ENCODE data around the gene SLC25A6.
"Not testable (repeated sequence)": the region's sequence is repeated elsewhere in the genome, so short reads cannot be mapped to it uniquely, and the experiment has no call there.

The SLC25A6 gene

DNA sequence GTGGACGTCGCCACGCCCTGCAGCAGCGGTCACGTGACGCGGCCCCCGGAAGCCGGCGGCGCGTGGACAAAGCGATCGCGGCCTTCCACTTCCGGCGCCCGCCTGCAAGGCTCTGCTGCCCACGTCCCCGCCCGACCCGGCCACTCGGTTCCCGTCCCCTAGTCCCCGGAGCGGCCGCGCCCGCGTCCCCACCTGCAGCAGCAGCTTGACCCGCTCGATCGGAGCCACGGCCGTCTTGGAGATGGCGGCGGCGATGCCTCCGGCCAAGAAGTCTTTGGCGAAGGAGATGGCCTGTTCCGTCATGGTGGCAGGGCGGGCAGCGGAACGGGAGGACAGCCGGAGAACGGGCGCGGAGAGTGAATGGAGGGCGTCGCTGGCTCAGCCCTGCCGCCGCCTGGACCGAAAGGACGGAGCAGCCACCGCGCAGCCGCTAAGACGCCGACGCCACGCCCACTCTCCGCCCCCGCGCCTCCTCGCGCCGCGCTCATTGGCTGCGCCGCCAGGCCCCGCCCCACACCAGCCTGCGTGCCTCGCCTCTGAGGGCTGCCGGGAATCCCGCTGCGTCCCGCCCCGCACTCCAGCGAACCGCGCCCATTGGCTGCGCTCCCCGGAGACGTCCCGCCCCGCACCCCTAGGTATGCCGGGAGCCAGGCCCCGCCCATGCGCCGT is at the start of gene SLC25A6:
TSS of gene SLC25A6 (minus strand) at position 407 of the 669 bp plus-strand sequence. CDS start at position 303, 104 bp downstream.
- DNase-seq (ENCODE audit: low read depth), result peak; percentile 93

GRCh38 chrX:1440506-1440905 is 48.6 kb upstream of the SLC25A6 start:
- DNase-seq (ENCODE audit: low read depth), result no peak

DNA sequence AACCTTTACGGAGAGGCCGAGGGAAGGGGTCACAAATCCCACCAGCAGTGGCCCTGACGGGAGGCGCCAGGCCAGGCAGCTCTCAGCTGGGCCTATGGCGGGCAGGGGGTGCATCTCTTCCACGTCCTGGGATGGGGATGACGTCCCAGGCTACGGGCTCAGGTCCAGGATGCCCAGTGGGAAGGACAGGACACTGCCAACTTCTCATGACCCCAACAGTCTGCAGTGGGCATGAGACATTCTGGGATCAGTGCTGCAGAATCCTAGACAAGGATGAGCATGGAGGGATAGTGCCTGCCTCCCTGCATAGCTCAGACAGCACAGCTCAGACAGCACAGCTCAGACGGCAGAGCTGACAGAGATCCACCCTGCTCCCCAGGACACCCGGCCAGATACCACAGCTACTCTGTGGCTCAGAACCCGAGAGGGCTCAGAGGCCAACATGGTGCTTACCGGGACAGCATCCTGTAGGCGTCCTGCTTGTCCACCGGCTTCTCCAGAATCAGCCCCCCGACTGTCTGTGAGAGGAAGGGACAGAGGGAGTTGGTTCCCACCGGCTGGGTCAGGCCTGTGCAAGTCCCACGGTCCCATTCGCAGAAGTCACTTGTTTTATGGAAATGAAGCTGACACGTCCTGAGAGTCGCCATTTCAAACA is 43.5 kb upstream of the SLC25A6 start:
- no peak for DNase-seq (ENCODE audit: low read depth)

- DNase-seq (ENCODE audit: low read depth), result no peak
These were observed 42.9 kb upstream of the SLC25A6 start for GRCh38 chrX:1434871-1435240.

- DNase-seq (ENCODE audit: low read depth), result no peak
These were observed 41.9 kb upstream of the SLC25A6 start for GRCh38 chrX:1433646-1434357.

GRCh38 chrX:1430451-1430850 is 38.5 kb upstream of the SLC25A6 start:
- DNase-seq (ENCODE audit: low read depth), result no peak

- no peak for DNase-seq (ENCODE audit: low read depth)
These were observed 35.8 kb upstream of the SLC25A6 start for GRCh38 chrX:1427756-1428155.

DNA sequence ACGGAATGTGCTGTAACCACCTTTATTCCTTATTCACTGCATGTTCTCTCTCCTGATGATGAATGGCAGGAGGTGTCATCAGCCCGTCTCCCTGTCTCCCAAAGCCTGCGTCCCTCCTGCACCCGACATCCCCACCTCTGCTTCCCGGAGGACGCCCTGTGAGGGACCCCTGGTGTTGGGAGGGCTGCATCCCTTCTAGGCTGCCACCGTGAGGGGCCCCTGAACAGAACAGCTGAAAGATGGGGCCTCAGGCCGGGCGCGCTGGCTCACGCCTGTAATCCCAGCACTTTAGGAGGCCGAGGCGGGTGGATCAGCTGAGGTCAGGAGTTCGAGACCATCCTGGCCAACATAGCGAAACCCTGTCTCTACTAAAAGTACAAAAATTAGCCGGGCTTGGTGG is 34.4 kb upstream of the SLC25A6 start:
- not testable (repeated sequence) for DNase-seq (ENCODE audit: low read depth)

DNA sequence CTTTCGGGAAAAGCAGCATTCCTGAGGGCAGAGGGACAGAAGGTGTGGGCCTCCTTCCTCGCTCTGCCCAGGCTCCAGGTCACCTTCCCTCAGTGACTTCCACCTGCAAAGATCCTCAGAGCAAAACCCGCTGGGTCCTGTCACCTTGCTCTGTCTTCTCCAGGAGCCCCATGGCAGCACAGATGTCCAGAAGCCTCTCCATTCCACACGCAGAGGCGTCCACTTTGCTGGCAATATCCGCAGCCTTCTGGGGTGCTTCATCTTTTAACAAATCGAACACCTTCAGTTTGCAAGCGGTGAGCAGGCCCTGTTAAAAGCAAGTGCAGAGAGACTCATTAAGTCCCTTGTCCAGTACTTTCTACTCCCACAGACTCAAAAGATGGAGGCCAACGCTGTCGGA is 33.5 kb upstream of the SLC25A6 start:
- no peak for DNase-seq (ENCODE audit: low read depth)

DNA sequence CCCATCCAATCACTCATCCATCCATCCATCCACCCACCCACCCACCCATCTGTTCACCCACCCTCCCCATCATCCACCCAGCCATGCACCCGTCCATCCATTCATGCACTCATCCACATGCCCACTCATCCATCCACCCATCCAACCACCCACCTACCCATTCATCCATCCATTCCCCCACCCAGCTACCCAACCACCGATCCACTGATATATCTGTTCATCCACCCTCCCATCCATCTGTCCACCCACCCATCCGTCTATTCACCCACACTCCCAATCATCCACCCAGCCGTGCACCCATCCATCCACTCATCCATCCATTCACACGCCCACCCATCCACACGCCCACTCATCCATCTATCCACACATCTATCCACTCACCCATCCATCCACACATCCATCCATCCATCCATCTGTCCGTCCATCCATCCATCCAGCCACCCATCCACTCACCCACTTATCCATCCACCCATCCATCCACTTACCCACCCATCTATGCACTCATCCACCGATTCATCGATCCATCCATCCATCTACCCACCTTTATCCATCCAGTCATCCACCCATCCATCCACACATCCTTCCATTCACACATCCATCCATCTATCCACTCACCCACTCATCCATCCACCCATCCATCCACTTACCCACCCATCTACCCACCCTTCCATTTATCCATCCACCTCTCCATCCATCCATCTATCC is 32.4 kb upstream of the SLC25A6 start:
- no peak for DNase-seq (ENCODE audit: low read depth)

DNA sequence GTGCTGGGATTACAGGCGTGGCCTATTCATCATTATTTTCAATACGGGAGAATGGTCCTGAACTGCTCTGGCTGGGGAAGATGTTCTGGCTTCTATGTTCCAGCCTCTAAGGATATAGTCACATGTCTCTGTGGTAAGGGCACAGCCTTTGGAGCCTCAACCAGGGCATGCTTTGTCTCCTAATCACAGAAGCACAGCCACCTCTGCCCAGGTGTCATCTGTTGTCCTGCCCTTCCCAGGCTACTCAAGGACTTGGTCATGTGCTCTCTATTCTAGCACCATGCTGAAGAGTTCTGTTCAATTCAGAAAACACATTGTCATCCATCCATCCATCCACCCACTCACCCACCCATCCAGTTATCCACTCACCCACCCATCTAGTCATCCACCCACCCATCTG is 31.3 kb upstream of the SLC25A6 start:
- DNase-seq (ENCODE audit: low read depth), result no peak

- DNase-seq (ENCODE audit: low read depth), result no peak
These were observed 30.2 kb upstream of the SLC25A6 start for GRCh38 chrX:1422135-1422465.

GRCh38 chrX:1421433-1422134 is 29.7 kb upstream of the SLC25A6 start:
- no peak for DNase-seq (ENCODE audit: low read depth)

DNA sequence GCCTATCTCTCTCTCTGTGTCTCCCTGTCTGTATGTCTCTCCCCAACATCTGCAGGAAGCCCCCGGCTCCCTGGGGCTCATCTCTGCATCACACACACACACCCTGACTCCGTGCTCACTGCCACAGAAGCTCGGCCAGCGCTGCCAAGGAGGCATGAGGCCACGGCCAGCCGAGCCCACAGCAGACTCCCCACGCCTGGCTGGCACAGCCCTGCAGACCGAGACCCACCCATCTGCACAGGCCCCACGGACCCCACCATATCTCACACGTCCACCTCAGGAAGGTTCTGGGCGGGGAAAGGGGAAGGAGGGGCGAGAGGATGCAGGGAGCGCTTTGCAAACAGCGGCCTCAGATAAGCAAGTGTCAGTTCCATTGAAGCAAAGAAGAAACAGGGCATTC is 28.5 kb upstream of the SLC25A6 start:
- no peak for DNase-seq (ENCODE audit: low read depth)

DNA sequence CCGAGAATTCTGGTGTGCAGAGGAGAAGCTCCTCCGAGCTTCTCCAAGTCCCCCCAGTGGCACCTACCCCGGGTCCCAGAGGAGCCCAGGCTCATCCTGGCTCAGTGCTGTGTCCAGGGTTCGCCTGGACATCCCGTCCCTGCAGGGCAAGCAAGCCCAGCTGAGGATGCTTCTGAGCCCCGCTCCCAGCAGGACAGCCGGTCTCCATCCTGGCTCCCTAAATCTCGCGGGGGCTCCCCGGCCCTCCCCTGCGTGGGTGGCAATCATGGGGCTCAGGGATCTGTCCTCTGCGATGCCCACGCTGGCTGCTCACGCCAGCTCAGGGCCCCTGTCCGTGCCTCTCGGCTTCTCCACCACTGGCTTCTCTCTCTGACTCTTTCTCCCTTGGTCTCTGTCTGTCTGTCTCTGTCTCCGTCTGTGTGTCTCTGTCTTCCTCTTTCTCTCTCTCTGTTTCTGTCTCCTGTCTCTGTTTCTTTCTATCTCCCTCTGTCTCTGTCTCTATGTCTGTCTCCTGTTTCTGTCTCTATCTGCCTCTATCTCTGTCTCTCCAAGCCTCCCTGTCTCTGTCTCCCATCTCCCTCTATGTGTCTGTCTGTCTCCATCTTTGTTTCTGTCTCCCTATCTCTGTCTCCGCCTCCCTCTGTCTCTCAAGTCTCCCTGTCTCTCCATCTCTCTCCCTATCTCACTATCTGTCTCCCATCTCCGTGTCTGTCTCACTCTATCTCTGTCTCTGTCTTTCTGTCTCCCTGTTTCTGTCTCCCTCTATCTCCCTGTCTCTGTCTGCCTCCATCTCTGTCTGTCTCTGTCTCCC is 27.8 kb upstream of the SLC25A6 start:
- no peak for DNase-seq (ENCODE audit: low read depth)

DNA sequence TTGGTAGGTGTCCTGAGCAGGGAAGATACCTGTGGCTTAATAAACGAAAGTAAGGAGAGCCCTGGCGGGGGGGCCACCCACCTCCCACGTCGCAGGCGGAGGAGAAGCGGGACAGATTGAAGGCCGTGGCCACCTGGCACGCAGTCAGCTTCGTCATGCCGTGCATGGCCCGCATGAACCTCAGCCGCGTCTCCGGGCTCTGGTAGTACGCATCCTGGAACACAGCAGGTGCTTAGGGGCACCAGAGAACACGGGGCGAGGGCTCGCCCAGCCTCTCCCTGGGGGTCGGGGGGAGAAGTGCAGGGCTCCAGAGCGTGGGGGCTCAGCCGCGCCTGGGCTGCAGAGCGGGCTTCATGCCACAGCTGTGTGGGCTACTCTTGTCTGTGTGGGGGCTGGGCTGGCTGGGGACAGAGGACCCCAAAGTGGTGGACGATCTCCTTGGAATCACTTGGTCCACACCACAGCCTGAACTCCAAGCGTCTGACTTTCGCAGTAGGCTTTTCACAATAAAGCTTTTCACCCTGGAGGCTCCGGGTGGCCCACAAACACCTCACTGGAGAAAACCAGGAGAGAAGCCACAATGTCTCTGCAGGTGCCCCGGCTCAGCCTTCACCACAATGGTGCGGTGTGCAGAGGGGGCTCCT is 27.1 kb upstream of the SLC25A6 start:
- DNase-seq (ENCODE audit: low read depth), result no peak

DNA sequence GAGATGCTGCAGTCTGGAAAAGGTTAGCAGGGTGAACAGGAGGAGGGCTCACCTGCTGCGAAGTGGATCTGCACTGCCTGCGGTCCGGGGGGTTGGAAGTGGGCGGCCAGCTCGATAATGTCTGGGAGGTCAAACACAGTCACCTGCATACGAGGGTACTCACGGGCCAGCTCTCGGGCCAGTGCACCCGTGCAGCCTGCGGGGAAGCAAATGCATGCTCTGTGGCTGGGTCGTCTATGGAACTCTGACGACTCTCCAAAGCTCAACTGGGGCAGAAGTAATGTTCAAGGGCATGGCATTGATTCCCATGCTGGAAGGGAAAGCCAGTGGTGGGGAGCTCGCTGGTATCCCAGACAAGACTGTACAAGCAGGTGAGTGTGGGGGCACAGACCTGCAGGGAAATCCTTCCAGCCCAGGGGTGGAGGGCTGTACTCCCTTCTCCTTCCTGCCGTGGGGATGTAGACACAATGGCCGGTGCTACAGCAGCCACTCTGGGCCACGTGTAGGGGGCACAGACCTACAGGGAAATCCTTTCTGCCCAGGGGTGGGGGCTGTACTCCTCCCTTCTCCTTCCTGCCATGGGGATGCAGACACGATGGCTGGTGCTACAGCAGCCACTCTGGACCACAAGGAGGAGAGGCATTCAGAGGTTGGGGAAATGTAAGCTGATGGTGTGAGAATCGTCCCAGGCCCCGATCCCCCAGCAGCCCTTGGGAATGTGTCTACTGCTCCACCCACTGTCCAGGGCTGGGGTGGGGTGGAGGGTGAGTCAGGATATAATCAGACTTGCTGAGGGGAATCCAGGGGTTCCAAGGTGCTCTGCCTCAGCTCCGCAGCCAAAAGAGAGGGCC is 26.2 kb upstream of the SLC25A6 start:
- no peak for DNase-seq (ENCODE audit: low read depth)

- DNase-seq (ENCODE audit: low read depth), result no peak
These were observed 25.2 kb upstream of the SLC25A6 start for GRCh38 chrX:1416965-1417760.

DNA sequence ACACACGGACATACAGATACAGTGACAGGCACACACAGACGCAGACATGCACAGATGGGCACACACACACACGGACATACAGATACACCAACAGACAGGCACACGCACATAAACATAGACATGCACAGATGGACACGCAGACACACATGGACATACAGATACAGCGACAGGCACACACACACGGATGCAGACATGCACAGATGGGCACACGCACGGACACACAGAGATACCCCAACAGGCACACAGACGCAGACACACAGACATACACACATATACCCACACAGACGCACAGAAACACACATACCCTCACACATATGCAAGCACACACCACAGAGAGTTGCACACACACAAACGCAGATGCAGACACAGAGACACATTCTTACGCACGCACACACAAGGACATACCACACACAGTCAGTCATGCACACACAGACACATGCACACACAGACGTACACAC is 24.4 kb upstream of the SLC25A6 start:
- no peak for DNase-seq (ENCODE audit: low read depth)

Data from GM04504 (cell line).